ENCODE measurements around the gene DTD1.

GRCh38 chr20:18774207-18774606 lies 186.4 kb downstream of the DTD1 start:
- TF ChIP-seq CTCF (IDR thresholded peaks at IDR 0.05; ENCODE audit: low read depth, low read length) (no peak), MYC (IDR thresholded peaks at IDR 0.05; ENCODE audit: low read depth, low read length) (no peak), POLR2A (IDR thresholded peaks at IDR 0.05; ENCODE audit: extremely low read depth, insufficient read length) (no peak), MAX (IDR thresholded peaks at IDR 0.05; ENCODE audit: low read depth, low read length) (no peak)
